Activated CD4-positive, CD25-positive, alpha-beta regulatory T cell treated with anti-CD3 and anti-CD28 coated beads, Interleukin-2, amount 50 U/mL, for 24 hours (primary cell): Measurements from ENCODE around the gene ARHGDIB.

ENCODE experiments used
- ATAC-seq, 2 donors: fragments of 150-1000 bp; cut with Tn5 transposase; one replicate each; pipeline ENCODE4 v1.10.0; 2021; ENCODE audit warnings: mild to moderate bottlenecking in 1 of 2, moderate library complexity in 1 of 2

The ARHGDIB gene

DNA sequence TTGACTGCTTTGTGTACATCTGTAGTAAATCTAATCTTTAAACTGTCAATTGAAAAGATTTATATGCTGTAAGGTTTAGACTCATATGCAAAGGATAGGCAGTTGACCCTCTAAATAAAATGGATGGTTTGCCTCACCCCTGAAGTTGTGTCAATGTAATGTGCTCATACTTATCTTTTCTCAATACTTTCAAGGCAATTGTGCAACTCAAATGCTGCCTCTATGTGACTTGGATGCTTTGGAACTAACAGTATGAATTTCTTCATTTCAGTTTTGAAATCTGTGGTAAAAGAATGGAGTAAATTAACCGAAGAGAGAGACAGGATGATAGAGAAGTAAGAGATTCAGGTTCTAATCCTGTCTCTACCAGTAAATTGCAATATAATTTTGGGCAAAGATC, 21.2 kb upstream of the ARHGDIB start:
- no peak for ATAC-seq

DNA sequence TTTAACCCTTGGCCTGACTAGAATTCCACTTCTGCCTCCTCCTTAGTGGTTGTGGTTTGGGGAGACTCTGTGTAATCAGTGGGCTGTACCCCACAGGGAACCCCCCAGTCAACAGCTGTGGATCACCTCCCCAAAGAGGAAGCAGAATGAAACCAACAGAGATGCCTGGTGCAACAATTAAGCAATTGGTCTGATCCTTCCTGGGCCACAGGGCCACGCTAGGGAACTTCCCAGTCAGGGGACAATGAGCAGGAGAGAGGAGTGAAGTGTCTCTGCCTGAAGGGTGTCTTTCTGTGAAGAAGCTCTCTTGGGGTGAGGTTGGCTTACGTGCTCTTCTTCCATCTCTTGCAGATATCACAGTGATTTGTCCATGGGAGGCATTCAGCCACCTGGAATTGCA, 19.6 kb upstream of the ARHGDIB start:
- ATAC-seq = peak in 1 of 2 donors; percentile 13

DNA sequence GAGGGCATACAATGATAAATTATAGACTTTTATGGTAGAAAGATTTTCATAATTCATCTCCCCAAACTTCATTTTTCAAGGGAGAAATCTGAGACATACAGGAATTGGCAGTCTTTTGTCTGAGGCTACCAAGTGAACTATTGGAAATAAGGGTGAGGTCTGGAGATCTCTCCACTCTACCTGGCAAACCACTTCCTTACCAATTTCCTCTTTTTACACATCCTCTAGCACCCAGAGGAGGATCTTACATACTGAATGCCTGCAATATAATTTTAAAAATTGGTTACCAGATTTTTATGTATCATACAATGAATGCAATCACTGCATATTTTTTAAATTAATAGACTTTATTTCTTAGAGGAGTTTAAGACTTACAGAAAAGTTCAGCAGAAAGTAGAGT, 18.1 kb upstream of the ARHGDIB start:
- ATAC-seq = no peak

DNA sequence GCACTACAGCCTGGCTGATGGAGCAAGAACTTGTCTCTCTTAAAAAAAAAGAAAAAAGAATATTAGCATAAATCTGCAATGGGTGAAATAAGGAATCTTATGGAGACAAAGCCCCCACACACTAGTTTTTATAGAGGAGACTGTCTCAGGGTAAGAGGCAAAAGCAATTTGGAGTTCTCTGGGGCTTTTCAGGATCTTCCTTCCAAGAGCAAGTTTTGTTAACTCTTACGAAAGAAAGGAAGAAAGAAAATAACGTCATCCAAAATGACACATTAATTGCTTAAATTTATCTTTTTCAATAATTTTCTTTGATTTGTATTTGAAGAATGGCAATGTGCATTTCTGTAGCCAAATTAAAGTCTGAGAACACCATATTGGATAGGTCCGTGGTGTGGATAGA, 15.3 kb upstream of the ARHGDIB start:
- no peak for ATAC-seq

DNA sequence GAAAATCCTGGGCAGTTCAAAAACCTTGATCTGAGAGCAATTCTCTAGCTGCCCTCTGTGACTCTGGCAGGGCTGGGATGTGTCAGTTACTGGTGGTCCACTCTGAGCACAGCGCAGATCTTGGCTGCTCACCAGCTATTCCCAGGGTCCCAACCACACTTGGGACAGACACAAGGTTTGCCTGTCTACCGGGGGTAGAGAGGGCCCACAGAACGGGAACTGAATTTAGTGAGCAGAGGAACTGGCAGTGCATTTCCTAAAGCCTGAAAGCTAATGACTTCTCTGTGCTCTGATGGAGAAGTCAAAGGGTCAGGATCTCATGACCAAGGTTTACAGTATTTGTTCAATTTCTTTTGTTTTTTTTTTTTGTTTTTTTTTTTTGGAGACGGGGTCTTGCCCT, 14.1 kb upstream of the ARHGDIB start:
- no peak for ATAC-seq

DNA sequence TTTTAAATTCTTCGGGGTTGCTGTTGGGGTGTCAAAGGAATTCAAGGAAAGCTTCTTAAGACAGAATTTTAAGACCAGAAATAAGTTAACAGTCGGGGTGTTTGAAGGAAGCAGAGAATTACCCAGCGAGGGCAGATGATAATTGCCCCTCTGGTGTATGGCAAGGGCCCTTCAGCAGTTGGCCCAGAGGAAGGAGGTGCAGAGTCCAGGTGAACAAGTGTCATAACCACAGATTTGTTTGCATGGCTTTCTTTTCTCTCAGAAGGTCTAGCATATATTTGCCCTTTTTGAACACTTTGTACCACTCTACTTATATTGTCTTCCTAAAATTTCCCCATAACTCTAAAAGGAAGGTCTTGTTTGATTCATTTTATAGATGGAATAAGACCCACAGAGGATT, 13.2 kb upstream of the ARHGDIB start:
- no peak for ATAC-seq

DNA sequence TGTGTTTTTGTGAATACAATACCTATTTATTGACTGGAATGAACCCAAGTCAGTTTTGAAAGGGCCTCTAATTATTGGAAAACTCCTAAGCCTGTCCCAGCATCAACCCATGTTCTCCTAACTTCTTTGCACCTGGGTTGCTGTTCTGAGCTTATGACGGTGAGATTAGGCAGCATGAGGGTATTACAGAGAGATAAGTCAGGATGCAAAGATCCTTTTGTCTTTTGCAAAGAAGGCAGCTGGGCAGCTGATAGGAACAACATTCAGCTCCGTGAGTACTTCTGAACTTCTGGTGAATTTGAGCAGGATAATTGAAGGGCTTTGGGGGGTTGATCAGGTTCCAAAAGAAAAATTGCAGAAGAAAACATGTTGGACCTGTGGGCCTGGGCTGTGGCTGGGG, 11.4 kb upstream of the ARHGDIB start, which contains the start of gene PDE6H:
TSS of gene PDE6H (plus strand) at position 227 of the 400 bp plus-strand sequence. CDS start 4,971 bp downstream, outside the sequence.
- no peak for ATAC-seq

DNA sequence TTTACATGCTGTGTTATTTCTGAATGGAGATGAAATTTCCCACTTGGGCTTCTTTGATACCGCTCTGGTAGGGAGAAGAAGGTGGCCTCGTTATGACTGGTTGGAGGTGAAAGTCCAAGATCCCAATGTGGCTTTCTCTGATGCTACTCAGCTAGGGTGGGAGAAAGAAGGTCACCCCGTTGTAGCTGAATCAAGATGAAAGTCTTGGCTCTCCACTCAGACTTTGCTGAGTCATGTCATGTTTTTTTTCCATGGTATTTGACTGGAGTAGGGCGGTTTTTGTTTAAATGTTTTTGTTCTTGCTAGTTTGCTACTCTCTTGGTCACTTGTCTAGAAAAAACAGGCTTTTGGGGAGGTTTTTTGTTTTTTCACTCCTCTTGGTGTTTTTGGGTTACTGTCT, 9.1 kb upstream of the ARHGDIB start:
- no peak for ATAC-seq

DNA sequence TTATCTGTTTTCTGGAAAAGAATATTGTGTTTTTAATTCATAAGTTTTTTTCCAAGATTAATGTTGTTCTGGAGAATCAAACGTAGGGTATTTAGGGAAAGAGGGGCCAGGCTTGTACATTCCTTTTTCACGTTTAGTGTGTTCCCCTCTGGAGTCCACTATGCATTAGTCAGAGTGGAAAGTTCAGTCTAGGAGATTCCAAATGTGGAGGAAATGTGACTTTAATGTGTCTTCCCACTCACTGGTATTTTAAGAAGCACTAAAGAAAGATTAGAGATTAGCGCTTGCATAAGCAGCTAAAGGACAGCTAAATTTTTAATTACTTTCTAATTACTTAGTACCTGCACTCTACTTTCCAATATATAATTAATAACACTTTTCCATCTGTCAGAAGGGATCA, 7.1 kb upstream of the ARHGDIB start:
- no peak for ATAC-seq

DNA sequence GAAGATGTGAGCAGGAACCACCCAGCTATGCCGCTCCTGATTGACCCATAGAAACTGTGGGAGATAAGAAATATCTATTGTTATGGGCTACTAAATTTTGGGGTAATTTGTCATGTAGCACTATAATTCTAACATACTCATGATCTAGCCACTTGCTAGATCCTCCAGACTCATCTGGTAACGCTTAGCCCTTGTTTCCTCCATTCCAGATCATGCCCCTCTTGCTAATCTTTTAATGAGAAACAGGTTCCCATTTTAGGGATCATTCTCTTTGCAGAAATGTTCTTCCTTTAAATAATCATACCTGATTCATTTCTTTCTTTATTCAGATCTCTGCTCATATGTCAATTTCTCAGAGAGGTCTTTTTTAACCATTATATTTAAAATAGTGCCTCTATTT, 3.8 kb upstream of the ARHGDIB start:
- ATAC-seq = no peak

DNA sequence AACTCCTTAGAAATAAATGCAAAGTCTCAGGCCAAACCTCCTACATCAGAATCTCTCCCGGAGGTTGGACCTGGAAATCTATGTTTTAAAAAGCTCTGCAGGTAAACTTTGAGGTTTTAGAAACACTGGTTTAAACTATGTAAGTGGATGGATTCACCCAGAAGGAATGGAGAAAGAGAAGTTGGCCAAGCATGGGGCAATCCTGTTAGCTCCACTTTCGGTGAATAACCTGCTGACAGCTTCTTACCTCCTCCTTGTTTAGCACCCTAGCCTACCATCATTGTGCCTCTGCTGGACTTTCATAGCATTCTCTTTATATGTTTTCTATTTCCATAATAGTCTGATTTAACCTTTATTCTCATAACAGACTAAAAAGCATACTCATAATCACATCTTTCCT, 3.0 kb upstream of the ARHGDIB start:
- ATAC-seq = no peak

DNA sequence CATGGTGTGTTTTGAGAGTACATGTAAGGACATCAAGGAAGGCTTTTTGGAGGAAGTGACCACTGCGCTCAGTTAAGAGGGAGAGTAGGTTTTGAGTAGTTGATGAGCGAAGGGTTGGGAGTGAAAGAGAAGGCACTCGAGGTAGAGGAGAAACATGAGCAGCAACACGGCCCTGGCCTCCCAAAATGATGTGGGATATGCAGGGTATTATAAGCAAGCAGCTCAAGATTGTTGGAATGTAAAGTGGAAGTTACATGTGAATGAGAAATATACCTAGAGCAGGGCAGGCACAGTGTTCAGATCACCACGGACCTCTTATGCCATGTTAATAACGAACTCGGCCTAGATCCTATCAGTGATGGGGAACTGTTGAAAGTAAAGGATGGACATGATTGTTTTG, 2.1 kb upstream of the ARHGDIB start:
- ATAC-seq = no peak

DNA sequence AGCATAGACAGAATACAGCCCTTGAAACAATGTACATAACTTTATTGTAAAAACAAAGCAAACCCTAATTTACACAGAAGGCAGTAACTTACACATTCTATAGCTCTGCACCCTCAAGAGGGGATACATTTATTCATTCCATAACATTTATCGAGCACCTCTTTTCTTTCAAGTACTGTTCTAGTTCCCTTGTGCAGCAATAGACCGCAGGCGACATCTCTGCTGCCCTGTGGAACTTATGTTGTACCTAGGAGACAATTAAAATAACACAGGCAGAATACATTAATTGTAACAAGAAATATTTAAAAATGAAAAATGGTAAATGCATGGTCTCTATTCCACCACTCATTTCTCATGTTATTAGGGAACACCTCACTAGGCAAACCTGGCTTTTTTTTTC, 1.4 kb upstream of the ARHGDIB start:
- ATAC-seq = no peak

DNA sequence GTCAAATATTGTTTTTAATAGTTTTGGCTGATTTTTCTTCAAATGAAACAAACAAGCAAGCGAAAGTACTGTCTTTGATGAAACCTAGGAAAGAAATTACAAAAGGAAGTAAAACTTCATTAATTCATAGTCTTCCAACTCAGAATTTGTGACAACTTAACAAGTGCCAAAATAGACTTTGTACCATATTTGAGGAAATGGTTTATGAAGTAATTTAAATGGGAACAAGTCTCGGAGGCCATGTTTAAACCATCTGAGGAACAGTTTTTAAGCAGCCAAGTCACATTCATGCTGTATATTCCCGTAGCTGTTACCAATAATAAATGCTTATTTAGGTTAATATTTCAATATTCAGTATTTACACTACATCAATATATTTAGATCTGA, 745 bp upstream of the ARHGDIB start:
- ATAC-seq = no peak

DNA sequence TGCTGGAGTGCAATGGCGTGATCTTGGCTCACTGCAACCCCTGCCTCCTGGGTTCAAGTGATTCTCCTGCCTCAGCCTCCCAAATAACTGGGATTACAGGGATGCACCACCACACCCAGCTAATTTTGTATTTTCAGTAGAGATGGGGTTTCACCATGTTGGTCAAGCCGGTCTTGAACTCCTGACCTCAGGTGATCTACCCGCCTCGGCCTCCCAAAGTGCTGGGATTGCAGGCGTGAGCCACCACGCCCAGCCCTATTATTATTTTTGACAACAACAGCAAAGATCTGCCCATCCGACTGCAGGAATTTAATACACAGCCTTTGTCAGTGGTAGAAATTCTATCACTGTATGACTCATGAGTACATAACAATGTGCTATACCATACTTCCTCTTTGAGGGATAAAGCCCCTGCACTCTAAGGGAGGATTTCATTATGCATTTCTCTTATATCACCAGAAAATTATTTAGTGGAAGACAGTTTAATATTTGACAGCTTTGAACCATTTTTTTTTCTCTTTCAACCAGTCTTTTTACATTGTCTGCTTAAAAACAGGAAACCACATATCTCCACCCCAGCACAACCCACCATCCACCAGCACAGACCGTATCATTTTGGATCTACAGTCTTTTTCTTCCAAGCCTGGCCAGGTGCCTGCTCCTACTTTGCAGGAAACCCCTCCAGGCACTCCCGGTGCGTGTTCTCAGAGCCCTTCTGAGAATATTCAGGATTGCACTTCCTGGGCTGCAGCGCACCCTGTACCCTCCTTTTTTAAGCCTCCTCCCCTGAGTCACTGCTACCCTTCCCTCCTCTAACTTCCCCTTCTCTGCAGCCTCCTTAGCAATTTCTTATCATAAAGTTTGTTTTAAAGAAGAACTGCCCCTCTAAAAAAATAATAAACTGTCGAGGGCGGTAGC, 594 bp downstream of the ARHGDIB start:
- peak; percentile 46 to 52 for ATAC-seq

DNA sequence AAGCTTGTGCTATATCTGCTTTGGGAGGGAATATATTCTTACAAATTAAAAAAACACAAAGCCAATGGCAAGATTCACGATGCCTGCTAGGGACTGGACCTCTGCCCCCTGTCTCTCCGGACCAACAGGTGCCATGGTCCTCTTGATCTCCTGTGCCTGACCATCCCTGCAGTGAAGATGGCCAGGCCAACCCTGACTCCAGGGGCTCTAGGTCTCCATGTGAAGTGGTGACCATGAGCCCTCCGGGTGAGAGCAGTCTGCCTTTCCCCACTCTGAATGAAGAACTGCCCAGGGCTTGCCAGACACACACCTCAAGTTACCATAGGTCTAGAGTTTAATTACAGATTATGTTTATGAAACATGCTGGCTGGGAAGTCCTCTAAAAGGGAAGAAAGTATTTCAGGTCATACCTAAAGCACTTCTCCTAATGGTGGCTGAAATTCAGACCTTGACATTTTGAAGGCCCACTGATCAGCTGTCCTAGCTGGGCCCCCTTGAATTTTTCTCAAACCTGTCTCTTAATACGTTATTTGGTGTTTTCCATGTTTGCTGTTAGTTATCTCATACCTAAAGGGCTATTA, 1.4 kb downstream of the ARHGDIB start:
- no peak for ATAC-seq

DNA sequence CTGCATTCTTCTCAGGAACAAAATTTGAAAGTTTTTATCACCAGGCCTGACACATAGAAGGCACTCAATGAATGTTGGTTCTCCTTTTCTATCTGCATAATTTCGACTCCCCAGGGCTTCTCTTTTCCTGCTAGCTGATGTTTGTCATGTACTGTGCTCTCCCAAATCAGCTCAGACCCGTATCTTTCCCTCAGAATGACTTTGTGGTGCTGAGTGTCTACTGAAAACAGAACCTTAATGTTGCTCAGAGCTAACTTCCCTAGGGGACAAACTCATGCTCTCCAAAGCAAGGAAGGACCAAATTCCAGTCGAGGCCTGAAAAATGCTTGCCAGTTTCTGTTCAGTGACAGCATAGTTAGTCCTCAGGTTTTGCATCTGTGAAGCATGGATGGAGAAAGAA, 1.9 kb downstream of the ARHGDIB start:
- ATAC-seq = no peak

DNA sequence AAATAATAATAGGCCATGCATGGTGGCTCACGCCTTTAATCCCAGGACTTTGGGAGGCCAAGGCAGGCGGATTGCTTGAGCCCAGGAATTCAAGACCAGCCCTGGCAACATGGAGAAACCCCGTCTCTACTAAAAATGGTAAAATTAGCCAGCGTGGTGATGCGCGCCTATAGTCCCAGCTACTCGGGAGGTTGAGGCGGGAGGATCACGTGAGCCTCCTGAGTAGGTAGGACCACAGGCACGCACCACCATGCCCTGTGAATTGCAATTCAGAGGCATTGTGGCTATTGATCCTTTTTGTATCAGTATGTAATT, 2.3 kb downstream of the ARHGDIB start:
- no peak for ATAC-seq

DNA sequence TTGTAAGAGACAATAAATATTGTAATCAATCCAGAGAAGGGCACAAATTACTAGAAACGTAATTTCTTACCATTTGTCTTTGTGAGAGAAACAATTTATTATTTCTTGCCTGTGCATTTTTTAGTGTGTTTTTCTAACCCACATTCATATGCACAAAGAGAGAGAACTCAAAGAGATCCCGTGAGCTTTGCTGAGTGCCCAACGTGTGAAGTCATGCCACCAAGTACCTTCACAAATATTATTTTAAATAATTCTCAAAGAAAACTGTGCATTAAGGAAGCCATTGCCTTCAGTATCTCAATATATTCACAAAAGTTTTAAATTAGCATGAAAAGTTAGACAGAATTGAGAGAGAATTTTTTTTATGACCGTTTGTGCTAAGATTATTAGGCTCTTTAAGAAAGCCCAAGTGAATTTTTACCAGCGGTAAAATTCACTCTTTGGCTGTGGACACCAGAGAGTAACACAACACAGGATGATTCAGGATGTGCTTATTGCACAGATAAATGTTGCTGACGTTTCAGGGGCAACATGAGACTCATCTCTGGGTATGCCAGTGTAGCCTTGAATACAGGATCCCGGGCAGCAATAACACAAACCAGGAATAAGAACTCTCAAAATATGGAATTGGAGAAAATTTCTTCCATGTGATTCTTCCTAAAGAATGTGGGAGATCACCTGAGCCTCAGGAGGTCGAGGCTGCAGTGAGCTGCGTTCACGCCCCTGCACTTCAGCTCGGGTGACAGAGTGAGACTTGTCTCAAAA, 2.9 kb downstream of the ARHGDIB start:
- peak; percentile 15 to 34 for ATAC-seq

DNA sequence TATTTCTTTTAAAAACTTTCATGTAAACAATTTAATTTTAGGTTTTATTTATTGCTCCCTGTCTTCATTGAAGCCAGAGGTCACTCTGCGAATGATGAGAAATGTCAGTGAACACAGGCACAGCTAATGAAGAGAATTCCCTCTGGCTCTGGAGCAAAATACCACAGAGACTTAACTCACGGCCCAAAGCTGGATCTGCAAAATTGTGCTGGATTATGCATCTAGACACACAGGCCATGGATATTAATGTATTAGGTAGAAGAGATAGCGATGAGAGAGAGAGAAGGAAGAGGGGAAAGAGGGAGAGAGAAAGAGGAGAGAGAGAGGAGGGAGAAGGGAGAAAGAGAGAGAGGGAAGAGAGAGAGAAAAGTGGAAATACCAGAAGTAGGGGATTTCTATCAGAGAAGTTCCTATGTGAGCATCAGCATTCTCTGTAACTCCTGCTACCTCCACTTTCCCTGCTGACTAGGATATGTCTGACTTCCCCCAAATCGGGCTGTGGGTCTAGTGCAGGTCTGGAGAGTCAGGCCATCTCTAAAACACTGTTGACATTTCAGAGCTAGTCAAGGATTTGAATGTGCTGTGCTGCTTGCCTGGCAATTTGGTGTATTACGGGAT, 3.7 kb downstream of the ARHGDIB start:
- ATAC-seq = no peak

DNA sequence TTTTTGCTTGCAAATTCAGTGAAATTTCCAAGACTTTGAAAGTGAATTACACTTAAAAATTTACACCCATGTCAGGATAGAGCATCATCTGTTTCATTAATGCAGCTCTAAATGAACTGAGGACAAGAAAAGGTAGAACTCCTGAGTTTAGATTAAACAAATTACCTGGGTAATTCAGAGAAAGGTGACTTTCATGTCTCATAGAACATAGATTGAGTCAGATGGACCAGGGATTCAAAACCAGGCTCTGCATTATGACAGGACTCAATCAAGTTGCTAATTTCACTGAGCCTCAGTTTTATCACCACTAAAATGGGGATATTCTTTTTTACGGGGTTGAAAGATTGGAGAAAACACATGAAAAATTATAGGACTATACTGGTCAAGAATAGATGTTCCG, 4.5 kb downstream of the ARHGDIB start:
- no peak for ATAC-seq

DNA sequence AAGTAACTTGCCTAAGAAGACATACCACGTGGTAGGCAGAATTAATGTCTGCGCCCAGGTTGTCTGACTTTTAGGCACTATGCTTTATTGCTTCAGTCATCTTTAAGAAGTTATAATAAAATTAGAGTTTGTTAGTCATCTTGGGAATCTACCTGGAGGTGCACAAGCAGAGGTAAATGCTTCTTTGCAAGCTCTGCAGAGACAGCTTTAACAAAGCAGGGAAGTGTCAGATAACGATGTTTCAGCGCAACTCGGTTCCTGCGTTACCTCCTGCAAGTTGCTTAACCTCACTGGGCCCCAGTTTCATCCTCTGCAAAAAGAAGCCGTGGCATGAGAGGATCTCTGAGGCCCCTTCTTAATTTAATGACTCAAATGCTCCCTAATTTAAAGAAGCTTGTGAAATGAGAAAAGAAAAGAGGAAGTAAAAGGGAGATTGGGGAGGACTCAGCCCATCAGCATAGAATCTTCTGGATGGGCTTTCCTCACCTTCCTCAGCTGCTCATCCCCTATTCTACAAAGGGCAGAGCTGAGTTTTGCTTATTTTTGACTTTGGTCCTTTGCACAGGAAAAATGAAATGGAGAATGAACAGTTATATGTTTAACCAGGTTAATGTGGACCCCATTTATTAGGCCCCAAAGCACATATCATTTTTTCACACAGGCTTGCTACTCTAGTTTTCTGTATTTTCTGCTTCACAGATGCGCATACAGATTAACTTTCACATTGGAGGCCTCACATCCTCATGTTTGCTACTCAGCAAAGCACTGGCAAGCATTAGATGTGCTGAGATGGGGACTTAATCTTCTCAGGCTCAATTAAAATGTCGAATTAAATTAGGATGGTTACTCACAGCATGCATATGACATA, 5.1 kb downstream of the ARHGDIB start:
- peak; percentile 16 to 22 for ATAC-seq
